CD14-positive monocyte (primary cell): ENCODE results near the gene INPP1. TPM values are rescaled to one million over a fixed set of nuclear protein-coding genes. Genes with fewer than 3 reads are reported as not detected.

ENCODE experiments used
- DNase-seq, 3 donors: peaks; one replicate each; pipeline ENCODE4 v3.0.0-alpha.2; 2011 to 2022
- H2AFZ ChIP-seq: 2 replicates; pipeline ENCODE4 v1.6.0; 2012; ENCODE audit warnings: mild to moderate bottlenecking, low read depth, low read length, inconsistent platforms; ENCODE audit not compliant: insufficient read depth, poor library complexity, severe bottlenecking
- H3K27ac ChIP-seq, 2 donors: 1 replicate in 1 of 2; 2 replicates in 1 of 2; pipeline ENCODE4 v1.5.1; 2012 to 2013; ENCODE audit warnings: low read length in 2 of 2, control low read depth in 1 of 2, inconsistent platforms in 1 of 2, low read depth in 1 of 2, mild to moderate bottlenecking in 1 of 2
- H3K27me3 ChIP-seq, 2 donors: one replicate each; pipeline versions ENCODE4 v1.6.0 to v1.6.1; 2011 to 2013; ENCODE audit warnings: low read length in 2 of 2; ENCODE audit not compliant: control insufficient read depth in 2 of 2, insufficient read depth in 2 of 2
- H3K36me3 ChIP-seq, 2 donors: replicated peaks in 1 of 2; 1 replicate in 1 of 2; 2 replicates in 1 of 2; pipeline versions ENCODE4 v1.5.1 to v1.6.1; 2012 to 2013; ENCODE audit warnings: low read length in 2 of 2, control low read depth in 1 of 2, inconsistent platforms in 1 of 2, mild to moderate bottlenecking in 1 of 2; ENCODE audit not compliant: insufficient read depth in 2 of 2, control insufficient read depth in 1 of 2
- H3K4me1 ChIP-seq, 2 donors: 1 replicate in 1 of 2; 2 replicates in 1 of 2; pipeline versions ENCODE4 v1.5.1 to v1.6.1; 2012 to 2013; ENCODE audit warnings: low read length in 2 of 2, control low read depth in 1 of 2, inconsistent platforms in 1 of 2, mild to moderate bottlenecking in 1 of 2, moderate library complexity in 1 of 2; ENCODE audit not compliant: insufficient read depth in 2 of 2, control insufficient read depth in 1 of 2
- H3K4me2 ChIP-seq: replicated peaks from 2 replicates; pipeline ENCODE3; 2012; ENCODE audit warnings: low read length, moderate library complexity, mild to moderate bottlenecking; ENCODE audit not compliant: poor library complexity, severe bottlenecking; ENCODE audit errors: extremely low read depth
- H3K4me3 ChIP-seq, 3 experiments: fragments of 200-600 bp in 1 of 3; sonication (generic) in 1 of 3; replicated peaks in 1 of 3; 1 replicate in 2 of 3; 2 replicates in 1 of 3; pipeline ENCODE4 v1.5.1; 2011 to 2013; ENCODE audit warnings: low read length in 3 of 3, mild to moderate bottlenecking in 3 of 3, control low read depth in 2 of 3, low read depth in 2 of 3, inconsistent platforms in 1 of 3, moderate library complexity in 1 of 3
- H3K79me2 ChIP-seq: 2 replicates; pipeline ENCODE4 v1.6.0; 2012; ENCODE audit warnings: mild to moderate bottlenecking, control low read depth, inconsistent platforms, low read length, moderate library complexity; ENCODE audit not compliant: insufficient read depth
- H3K9ac ChIP-seq: 2 replicates; pipeline ENCODE4 v1.6.0; 2017; ENCODE audit warnings: low read length, mild to moderate bottlenecking; ENCODE audit not compliant: insufficient read depth, poor library complexity, severe bottlenecking
- H3K9me3 ChIP-seq, 2 donors: replicated peaks in 1 of 2; 1 replicate in 1 of 2; 2 replicates in 1 of 2; pipeline versions ENCODE4 v1.5.1 to v1.6.1; 2012 to 2013; ENCODE audit warnings: low read length in 2 of 2, control low read depth in 1 of 2; ENCODE audit not compliant: control insufficient read depth in 1 of 2, insufficient read depth in 1 of 2
- H4K20me1 ChIP-seq: 2 replicates; pipeline ENCODE4 v1.6.0; 2012; ENCODE audit warnings: mild to moderate bottlenecking, low read length, control low read depth, moderate library complexity; ENCODE audit not compliant: insufficient read depth
- H3K27ac Mint-ChIP-seq, 7 donors: one replicate each; pipeline ENCODE4 v1.8.0; 2020; ENCODE audit warnings: mild to moderate bottlenecking in 7 of 7, mixed read lengths in 7 of 7, moderate library complexity in 6 of 7, inconsistent platforms in 2 of 7
- H3K27me3 Mint-ChIP-seq, 3 donors: one replicate each; pipeline ENCODE4 v1.8.0; 2021 to 2022; ENCODE audit warnings: low read depth in 3 of 3, mild to moderate bottlenecking in 3 of 3, mixed read lengths in 3 of 3, moderate library complexity in 3 of 3, inconsistent platforms in 1 of 3
- H3K36me3 Mint-ChIP-seq, 2 donors: one replicate each; pipeline ENCODE4 v1.8.0; 2020; ENCODE audit warnings: mixed read lengths in 2 of 2, inconsistent platforms in 1 of 2, mild to moderate bottlenecking in 1 of 2
- H3K4me1 Mint-ChIP-seq: one replicate; pipeline ENCODE4 v1.8.0; 2020; ENCODE audit warnings: mild to moderate bottlenecking, mixed read lengths
- H3K4me3 Mint-ChIP-seq, 2 donors: one replicate each; pipeline ENCODE4 v1.8.0; 2020; ENCODE audit warnings: mild to moderate bottlenecking in 2 of 2, mixed read lengths in 2 of 2, moderate library complexity in 1 of 2
- H3K9me3 Mint-ChIP-seq, 7 donors: one replicate each; pipeline ENCODE4 v1.8.0; 2020 to 2022; ENCODE audit warnings: mixed read lengths in 7 of 7, mild to moderate bottlenecking in 6 of 7, moderate library complexity in 6 of 7, inconsistent platforms in 2 of 7
- CTCF ChIP-seq: fragments of 200-600 bp; IDR thresholded peaks from one replicate; pipeline ENCODE4 v1.8.0; 2022; ENCODE audit warnings: antibody characterized with exemption, mild to moderate bottlenecking
- WGBS: methylation state at CpG from one replicate; pipeline ENCODE4 v1.1.5; 2013; ENCODE audit warnings: missing lambda C conversion rate; ENCODE audit not compliant: insufficient coverage; 5-methylcytosine and 5-hydroxymethylcytosine counted together
- intact Hi-C, 2 donors: fragments of 100-400 bp; cut with micrococcal nuclease; formaldehyde crosslinking; loops; one replicate each; pipeline versions ENCODE4 v1.15.0 to v1.15.1; 2023
- polyA plus RNA-seq, 3 donors: library from polyadenylated mRNA; depleted of rRNA in 1 of 3; unstranded in 2 of 3; stranded (reverse) in 1 of 3; fragments of 300-500 nt in 2 of 3; fragments of >200 nt in 1 of 3; fragmentation: Illumina TruSeq in 2 of 3; gene quantifications; 1 replicate in 2 of 3; 2 replicates in 1 of 3; pipeline ENCODE4 v1.2.3, GENCODE V29; 2012 to 2021

Gene INPP1
- polyA plus RNA-seq, 3 donors, result 8.9 to 17.8 (median 13.3) TPM

GRCh38 chr2:190378880-190379237 is 35.5 kb downstream of the INPP1 start:
- H3K4me3 Mint-ChIP-seq, result no peak overlapping the region
- TF ChIP-seq CTCF, result no peak
- Histone ChIP-seq H3K9me3 (no peaks in the 10 kb centered on the region), H3K4me2 (no peak overlapping the region), H3K27ac (no peak overlapping the region), H2AFZ (no peak overlapping the region), H3K4me3 (no peak overlapping the region), H4K20me1 (no peaks in the 10 kb centered on the region), H3K4me1 (no peaks in the 10 kb centered on the region), H3K79me2 (no peaks in the 10 kb centered on the region), H3K27me3 (no peaks in the 10 kb centered on the region), H3K36me3 (no peaks in the 10 kb centered on the region), H3K9ac (no peak overlapping the region)
- WGBS, result no CpG with 5 or more reads among the region's 6 CpGs
- DNase-seq, result no peak
- peaks cover 3% of the 10 kb centered on the region for H3K4me1 Mint-ChIP-seq
- peaks cover 0 to 3% (median 0%) of the 10 kb centered on the region in 7 donors for H3K9me3 Mint-ChIP-seq
- no peaks in the 10 kb centered on the region for H3K36me3 Mint-ChIP-seq
- peaks cover 0 to 2% (median 1%) of the 10 kb centered on the region in 3 donors for H3K27me3 Mint-ChIP-seq
- H3K27ac Mint-ChIP-seq, result no peak overlapping the region
- intact Hi-C loops, result no loop called here

- no peak overlapping the region for H3K4me3 Mint-ChIP-seq
- H3K9ac ChIP-seq, result no peak overlapping the region
Observed at GRCh38 chr2:190379249-190379964, 36.0 kb downstream of the INPP1 start.

More at GRCh38 chr2:190379249-190379964, 36.0 kb downstream of the INPP1 start:
- TF ChIP-seq CTCF, result no peak
- peaks cover 3% of the 10 kb centered on the region for H3K4me1 Mint-ChIP-seq
- Histone ChIP-seq H2AFZ (no peak overlapping the region), H3K36me3 (no peaks in the 10 kb centered on the region), H3K4me3 (no peak overlapping the region), H3K79me2 (no peaks in the 10 kb centered on the region), H3K4me2 (no peak overlapping the region), H3K9me3 (no peaks in the 10 kb centered on the region), H3K27me3 (no peaks in the 10 kb centered on the region), H3K27ac (no peak overlapping the region), H4K20me1 (no peaks in the 10 kb centered on the region), H3K4me1 (no peaks in the 10 kb centered on the region)
- intact Hi-C loops, result no loop called here
- H3K36me3 Mint-ChIP-seq, result no peaks in the 10 kb centered on the region
- no peak for DNase-seq
- no peak overlapping the region for H3K27ac Mint-ChIP-seq
- WGBS, result 94% methylated on average over 9 of the region's 10 CpGs
- H3K9me3 Mint-ChIP-seq, result peaks cover 0 to 3% (median 0%) of the 10 kb centered on the region in 7 donors
- H3K27me3 Mint-ChIP-seq, result peaks cover 0 to 4% (median 1%) of the 10 kb centered on the region in 3 donors
